OCI-M2 (cell line): ENCODE measurements around the gene MAMSTR.
A peak's percentile ranks its signal among the peaks of the same experiment; 100 is the strongest.

Experiments used
- DNase-seq: peaks from one replicate; lab custom pipeline; 2025; ENCODE audit not compliant: unreplicated experiment; lab: John Stamatoyannopoulos, UW

Gene MAMSTR

DNA sequence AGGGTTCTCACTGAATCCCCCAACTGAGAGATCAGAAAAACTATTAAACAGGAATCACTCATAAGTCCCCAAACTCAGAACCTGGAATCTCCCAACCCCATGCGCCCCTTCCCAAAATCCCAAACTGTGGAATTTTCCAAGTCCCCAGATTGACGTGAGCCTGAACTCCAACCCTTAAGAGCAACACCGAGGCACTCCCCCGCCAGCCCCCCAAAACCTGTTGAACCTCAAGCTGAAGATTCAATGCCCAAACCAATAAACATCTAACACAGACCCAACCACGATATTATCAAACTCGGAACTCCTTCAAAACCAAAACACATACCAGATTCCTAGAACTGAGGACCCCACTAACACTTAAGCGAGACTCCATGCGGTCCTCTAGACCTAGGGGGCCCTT is 26.6 kb upstream of the MAMSTR start:
- DNase-seq = no peak

DNA sequence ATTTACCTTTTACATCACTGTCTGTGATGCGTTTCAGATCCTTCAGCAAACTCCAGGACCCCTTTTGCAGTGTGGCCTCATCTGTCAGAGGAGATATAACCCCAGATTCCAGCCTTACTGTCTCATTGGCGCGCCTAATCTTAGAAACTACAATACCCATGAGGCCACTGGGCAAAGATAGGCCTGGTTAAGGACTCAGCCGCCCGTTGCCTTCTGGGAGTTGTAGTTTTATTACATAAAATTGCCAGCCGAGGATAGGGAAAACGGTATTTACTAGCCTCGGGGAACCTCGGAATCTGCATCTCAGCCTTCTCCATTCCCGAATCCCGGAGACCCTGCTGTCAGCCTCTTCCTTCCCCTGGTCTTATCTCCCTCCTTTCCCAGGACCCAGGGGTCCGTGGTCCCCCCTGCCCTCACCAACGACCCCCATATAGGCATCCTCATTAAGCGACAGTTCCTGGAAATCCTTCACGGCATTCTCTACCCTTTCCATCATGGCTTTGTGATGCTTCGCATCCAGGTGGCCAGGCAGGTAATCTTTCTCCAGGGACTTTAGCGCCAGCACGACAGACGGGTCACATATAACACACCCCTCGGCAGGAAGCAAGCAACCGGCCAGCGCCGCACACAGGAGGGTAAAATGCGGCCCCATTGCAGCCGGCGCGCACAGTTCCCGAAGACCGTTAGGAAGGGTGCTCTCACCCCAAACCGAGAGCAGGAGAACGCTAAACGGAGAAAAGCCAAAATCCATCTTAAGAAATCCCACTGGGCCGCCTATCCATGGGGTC is 25.9 kb upstream of the MAMSTR start:
- peak; percentile 27 for DNase-seq

DNA sequence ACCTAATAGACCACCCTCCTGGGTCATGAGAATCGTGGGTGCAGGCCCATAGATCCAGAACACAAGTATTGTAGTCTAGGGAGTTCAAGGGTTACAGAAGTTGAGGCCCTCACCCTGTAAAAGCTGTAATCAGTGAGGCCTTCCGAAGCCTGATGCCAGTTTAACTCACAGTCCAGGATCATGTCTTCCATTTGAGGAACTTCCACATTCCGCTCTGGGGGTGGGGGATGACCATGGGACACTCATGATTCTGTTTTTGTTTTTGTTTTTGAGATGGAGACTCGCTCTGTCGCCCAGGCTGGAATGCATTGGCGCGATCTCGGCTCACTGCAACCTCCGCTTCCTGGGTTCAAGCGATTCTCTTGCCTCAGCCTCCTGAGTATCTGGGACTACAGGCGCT is 22.6 kb upstream of the MAMSTR start:
- DNase-seq = no peak

DNA sequence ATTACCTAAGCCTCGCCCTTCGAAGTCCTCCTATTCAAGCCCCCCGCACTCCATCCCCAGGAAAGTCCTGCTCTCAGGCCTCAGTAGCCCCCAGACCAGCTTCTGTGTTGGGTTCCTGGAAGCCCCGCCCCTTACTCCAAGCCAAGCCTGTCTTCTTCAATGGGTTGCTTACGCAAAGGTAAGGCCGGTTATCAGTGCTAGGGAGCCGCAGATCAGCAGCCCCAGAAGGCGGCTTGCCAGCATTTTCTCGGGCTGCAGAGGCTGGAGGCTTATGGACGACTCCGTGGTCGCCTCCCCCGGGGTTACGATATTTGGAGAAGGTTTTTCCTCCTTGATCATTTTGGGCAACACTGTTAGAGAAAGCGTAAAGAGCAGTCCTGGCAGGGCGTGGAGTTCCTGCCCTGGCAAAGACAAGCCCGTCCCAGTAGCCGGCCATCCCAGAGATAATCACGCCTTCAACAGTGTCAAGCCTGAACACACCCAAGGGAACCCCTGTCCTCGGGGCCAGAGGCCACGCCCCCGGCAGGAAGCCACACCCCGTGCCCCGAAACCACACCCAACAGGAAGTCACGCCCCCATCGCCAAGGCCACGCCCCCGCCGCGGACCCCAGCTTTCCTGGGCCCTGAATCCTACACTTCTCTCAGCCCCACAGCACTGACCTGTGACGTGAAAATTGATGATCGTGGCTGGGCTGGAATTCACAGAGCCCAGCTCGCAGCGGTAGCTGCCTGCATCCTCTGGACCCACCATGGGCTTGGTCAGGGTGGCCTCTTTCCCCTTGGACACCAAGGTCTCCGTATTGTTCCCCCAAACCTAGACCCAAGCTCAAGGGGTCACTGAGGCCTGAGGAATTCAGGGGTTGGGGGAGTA is 21.8 kb upstream of the MAMSTR start:
- no peak for DNase-seq

DNA sequence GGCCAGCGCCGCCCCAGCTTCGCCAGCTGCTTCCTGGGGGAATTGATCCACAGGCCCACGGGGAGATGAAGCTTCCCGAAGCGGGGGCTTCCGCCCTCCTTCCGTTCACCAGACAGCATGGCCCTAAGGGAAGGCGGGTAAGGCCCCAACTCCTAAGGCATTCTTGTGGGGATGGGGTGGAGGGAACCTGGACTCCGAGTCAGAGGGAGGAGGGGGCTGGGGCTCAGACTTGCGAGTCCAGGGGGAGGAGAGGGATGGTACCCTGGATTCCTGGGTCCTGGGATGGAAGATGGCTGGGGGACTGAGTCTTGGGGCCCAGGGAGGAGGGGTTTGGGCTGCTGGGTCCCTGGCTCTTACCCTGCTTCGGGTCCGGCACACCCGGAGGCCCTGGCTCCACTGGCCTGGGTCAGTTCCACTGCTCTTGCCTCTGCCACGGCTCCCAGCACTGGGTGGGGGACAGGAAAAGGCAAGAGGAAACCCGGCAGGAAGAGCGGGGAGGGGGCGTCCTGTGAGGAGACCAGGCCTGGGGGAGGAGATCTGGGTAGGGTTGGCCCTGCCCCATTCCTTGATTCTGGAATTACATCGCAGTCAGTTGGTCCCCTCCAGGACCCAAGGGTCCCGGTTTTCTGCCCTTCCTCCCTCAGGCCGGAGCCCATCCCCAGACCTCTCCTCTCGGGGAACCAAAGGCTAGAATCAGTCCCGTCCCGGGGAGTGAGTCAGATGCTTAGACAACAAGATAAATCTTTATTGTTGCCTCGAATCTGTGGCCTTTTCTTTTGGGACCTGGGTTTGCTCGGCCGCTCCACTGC is 20.8 kb upstream of the MAMSTR start, which contains the start of gene RASIP1:
Gene RASIP1, minus strand, starts transcription at position 447 of the 809 bp plus-strand sequence. Its CDS starts 328 bp downstream, at position 119.
- DNase-seq = no peak

DNA sequence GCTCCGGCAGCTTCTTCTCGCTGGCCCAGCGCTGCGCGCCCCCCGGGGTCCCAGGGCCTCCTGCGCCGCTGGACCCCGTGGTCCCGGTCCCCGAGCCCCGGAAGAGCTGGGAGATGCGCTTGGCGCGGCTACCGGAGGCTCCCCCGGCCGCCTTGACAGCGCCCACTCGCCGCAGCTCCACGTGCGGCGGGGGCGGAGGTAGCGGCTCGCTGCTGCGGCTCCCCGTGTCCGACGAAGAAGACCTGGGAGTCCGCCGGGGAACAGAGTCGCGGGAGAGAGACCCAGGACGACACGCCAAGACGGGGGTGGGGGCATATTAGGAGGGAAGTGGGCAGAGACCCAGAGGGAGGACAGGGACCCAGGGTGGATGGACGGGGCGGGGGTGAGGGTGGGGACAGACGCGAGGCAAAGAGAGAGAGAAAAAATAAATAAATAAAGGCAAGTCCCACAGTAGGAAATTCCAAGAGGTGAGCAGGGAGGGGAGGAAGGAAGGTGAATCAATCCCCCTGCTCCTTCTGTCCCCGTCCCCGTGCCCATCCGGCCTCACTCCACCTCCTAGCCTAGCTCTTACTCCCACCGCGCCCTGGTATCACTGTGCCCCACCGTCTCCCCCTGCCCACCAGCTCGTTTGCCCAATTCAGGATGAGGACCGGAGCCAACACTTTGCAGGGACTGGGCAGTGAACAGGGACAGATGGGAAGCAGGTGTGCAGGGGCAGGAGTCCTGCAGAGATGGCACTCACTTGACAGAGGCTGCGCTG is 20.1 kb upstream of the MAMSTR start:
- DNase-seq = no peak

DNA sequence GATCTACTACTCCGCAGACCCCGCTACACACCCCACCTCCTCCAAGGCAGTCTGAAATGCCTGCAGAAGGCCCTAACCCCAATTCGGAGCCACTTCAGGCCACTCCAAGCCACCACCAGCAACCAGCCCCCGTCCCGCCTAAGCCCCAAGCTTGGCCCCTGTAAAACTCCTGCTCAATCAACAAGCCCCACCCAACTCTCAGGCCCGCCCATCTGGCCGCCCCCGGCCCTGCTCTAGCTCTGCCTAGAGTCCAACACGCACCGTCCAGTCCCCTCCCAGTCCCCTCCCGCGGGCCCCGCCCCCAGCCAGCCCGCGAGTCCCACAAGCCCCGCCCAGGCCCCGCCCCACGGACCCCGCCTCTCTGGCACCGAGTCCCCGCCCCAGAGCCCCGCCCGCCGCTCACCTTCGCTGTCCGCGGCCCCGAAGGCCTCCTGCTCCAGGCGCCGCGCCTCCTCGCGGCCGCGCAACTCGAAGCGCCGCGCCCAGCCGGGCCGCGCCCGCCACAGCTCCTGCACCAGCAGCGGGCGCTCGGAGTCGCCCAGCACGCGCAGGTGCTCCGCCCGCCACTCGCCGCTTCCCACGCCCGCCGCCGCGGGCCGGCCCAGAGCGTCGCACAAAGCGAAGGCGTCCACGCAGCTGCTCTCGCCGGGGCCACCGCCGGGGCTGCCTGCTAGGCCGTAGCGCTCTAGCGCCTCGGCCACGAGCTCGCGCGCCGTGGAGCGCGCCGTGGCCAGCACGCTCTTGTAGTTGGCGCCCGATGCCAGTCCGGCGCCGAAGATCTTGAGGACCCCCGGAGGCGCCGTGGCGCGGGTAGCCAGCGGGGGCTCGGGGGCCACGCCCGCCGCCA is 19.3 kb upstream of the MAMSTR start:
- peak; percentile 76 for DNase-seq

DNA sequence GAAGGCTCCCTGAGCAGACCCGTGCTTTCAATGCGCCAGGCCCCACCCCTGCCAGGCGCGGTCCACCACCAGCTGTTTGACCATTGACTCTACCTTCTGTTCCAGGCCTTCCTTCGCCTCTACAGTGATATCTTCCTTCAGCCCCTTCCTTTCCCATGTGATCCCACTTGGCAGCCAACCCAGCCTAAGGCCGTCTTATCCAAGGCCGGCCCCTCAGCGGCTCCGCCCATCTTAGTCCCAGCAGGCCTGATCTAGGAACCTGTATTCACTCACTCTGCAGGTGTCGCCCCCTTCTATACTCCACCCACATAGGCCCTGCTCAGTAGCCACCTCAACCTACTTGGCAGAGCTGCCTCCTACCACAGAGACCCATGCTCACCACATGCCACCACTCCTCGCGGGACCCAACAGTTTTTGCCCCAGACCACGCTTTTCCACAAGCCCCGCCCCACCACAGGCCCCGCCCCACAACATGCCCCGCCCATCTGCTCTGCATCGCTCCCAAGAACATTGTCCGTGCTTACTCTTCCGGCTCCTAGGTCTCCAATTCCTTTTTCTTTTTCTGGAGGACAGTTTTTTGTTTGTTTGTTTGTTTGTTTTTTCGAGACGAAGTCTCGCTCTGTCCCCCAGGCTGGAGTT is 18.0 kb upstream of the MAMSTR start:
- no peak for DNase-seq

DNA sequence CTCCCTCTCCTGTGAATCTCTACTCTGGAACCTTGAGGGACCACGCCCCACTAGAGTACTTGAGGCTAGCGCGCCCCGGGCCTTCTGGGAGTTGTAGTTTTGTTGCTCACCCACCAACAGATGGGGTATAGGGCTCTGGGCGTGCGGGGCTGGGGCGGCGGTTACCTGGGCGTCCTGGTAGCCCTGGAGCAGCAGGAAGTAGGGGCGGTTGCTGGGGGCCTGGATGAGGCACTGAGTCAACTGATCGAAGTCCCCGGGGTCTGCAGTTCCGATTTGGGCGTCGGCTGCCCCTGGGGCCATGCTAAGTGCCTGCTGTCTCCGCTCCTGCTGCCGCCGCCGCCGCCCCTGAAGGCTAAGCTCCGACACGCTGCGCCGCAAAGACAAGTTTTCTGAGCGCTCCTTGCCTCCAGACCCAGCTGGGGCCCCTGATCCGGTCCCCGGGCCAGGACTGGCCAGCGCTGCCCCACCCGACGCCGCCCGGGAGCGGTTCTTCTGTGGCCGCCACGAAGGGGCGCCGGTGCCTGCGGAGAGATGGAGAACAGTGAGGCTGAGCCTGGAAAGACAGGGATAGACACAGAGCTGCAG is 15.6 kb upstream of the MAMSTR start:
- DNase-seq = no peak

DNA sequence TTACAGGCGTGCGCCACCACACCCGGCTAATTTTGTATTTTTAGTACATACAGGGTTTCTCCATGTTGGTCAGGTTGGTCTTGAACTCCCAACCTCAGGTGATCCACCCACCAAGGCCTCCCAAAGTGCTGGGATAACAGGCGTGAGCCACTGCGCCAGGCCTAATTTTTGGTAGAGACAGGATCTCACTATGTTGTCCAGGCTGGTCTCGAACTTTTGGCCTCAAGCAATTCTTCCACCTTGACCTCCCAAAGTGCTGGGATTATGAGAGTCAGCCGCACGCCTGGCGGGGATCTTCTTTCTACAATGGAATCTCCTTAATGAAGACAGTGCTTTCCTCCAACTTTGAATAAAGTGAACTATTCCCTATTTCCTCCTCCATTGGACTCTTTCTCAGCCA is 15.1 kb upstream of the MAMSTR start:
- no peak for DNase-seq

DNA sequence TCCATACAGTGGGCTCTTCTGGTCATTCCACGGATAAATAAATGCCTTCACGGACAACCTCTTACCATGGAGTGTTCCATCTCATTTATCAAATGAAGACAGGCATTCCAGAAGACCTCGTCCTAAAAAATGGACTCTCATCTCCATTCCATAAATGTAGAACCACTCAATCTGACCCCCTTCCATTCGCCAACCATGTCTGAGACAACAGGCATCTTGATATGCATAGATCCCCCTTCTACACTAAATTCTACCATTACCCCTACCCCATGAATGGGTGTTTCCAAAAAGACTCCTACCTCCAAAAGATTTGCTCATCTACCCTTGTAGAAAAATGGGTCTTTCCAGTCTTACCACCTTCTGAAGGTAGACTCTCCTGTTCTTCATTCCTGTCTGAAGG is 11.9 kb upstream of the MAMSTR start:
- no peak for DNase-seq

DNA sequence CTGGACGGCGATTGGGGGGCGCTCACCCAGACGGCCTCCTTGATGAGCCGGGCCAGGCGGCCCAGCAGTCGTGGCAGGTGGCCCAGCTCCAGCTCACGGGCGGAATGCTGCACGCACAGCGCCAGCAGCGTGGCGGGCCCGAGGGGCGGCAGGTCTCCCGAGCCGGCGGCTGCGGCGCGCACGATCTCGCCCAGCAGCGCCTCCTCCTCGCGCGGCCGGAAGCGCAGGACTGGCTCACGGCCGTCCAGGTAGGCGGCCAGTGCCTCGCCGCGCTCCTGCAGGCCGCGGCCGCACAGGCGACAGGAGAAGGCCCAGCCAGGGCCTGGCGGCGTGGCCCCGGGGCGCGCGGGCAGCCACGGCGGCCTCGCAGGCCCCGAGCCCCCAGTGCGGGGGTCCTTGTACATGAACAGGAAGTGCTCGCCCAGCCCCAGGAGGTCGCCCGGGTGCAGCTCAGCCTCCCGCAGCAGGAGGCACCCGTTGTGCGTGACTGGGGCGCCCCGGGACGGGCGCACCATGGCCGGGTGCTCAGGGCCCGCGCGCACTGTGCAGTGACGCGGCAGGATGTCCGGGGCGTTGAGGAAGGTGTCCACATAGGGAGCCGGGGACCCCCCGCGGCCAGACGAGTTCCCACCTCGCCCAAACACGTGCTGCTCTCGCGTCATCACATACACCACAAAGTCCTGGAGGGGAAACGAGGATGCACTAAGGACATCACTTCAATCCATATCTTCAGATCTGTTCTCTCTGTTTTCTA is 9.6 kb upstream of the MAMSTR start:
- DNase-seq = no peak

DNA sequence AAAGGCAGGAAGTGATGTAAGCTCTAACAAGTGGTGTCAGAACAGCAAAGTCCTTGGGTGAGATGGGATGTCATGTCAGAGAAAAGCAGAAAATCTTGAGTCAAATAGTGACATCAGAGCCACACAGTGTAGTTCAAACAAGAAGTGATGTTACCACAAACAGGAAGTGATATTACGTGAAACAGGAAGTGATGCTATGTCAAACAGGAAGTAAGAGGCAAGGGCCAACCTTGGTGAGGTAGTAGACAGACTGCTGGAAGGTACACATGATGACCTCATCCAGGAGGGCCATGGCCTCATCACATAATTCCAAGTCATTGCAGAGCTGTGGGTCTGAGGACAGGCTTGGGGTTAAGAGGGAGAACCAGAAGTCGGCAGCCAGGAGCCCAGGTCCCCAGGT is 7.0 kb upstream of the MAMSTR start:
- no peak for DNase-seq

DNA sequence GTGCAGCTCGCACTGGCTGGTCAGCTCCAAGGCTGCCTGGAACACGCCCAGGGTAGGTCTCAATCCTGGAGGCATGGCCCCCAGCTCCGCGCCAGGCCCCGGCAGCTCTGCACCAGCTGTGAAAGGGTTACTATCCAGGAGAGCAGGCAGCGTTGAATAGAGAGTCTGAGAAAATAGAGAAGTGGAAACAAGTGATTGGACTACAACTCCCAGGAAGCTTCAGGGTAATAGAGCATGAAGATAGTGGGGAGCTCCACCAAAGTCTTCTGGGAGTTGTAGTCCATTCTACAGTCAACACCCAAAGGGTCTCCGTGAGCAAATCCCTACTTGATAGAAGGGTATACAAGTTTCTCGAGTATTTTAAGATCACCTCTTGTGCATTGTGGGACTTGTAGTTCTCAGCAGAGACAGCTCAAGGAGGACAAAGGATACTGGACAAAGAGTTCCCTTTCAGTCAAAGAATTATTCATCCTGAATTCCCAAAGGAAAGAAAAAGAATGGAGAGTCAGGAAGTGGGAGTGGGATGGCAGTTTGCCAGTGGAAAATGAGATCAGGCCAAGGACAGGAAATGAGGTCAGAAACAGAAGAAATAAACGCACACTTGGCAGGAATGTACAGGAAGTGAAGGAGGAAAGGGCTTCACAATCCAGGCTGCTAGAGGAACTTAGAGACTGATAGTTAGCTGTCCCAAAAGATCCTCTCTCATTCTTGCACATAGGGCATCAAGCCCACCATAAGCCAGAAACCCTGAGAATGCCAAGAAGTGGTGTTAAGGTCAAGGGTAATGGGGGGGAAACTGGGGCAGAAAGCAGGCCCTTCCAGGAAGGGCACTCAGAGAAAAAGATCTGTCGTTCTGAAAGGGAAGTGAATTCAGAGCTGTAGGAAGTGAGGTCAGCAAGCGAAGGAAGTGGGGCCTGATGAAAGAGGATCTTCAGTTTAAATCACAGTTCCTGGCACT is 5.5 kb upstream of the MAMSTR start:
- DNase-seq = peak; percentile 61

DNA sequence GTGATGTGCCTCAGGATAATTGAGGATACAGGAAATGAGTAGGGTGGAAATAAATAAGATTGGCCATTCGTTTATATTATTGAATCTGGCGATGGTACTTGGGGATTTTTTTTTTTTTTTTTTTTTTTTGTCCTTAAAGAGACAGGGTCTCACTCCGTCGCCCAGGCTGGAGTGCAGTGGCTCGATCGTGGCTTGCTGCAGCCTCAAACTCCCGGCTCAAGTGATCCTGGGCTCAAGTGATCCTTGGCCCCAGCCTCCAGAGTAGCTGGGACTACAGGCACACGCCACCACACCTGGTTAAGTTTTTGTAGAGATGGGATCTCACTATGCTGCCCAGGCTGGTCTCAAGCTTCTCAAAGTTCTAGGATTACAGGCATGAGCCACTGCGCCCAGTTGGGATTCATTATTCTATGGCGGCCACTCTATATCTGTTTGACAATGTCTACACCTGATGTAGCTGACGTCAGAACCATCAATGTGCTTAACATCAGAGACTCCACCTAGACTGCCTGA is 2.7 kb upstream of the MAMSTR start:
- no peak for DNase-seq

DNA sequence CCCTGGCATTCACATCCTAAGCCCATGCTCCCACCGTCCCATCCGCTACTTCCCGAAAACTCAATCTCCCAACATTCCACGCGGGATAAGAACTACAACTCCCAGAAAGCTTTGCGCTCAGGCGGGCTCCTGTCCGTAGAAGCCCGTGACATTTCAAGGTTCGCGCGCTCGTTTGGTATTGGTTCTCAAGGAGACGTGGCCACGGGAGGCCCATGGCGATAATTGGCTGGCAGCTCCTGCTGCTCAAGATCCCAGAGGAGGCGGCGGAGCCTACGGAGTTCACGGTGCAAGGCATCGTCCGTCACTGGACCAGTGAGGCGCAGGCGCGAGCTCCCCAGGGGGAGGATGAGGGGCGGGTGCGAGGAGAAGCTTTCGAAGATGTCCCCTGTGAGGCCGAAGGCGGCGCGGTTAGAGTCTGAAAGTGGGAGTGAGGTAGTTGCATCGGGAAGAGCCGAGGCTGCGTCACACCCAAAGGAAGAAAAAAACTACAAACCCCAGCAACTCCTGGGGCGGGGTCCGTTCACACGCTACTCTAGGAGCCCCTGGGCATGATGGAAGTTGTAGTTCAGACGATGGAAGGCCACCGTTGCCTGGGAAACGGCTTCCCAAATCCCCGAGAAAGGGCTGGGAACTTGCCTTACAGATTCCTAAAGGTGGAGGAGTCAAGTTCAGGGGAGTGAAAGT is 1.2 kb upstream of the MAMSTR start:
- DNase-seq = peak; percentile 88
